Measurements from ENCODE around the gene ZNG1B.
"Not testable (repeated sequence)": the region's sequence is repeated elsewhere in the genome, so short reads cannot be mapped to it uniquely, and the experiment has no call there.

ZNG1B gene

DNA sequence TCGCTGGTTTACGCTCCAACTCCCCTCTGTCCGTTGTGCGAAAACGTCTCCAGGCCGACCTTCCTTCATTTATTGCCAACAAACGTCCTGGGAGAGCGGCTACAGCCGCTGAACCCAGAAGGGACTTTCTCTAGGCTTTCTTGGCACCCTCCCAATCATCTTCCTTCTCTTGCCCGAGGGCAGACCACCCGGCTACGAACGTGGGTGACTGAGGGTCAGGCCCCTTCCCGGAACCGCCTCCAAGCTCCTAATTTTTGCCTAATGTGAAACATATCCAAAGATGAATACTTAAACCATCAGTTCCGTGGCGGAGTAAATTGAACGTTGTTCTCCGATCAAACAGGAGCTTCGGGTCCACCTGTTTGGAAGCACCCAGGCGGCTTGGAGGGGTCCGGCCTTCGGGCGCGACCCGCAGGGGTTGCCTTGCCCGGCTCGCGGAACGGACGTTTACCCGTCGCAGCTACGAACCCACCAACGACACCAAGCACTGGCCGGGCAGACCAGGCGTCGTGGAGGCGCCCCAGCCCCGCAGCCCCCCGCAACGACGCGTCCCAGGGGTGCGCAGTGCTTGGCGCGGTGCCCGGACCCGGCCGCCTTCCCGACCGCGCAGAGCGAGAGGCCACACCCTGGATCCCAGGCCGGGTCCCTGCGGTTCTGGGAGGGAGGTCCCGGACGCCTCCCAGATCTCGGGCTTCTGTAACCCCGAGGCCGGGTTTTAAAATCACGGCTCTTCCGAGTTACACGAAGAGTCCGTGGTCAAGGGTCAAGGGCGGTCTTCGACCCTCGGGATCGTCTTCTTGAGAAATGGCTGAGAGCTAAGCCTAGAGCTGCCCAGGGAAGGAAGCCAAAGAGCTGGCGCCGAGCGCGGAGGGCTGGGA is 65.0 kb downstream of the ZNG1B start:
- not testable (repeated sequence) for H3K9me3 ChIP-seq (ENCODE audit: insufficient read depth, low read length); H3F3A ChIP-seq (ENCODE audit: insufficient read depth); H3K79me2 ChIP-seq (ENCODE audit: insufficient read depth, low read length); H3K9ac ChIP-seq (ENCODE audit: low read length); H3K27me3 ChIP-seq (ENCODE audit: low read length); H3K4me2 ChIP-seq (ENCODE audit: low read depth, low read length, poor library complexity, severe bottlenecking); H4K20me1 ChIP-seq (ENCODE audit: low read depth, low read length); H3K4me3 ChIP-seq (ENCODE audit: insufficient read depth, low read length, poor library complexity, severe bottlenecking); H3K36me3 ChIP-seq (ENCODE audit: low read length); H2AFZ ChIP-seq (ENCODE audit: low read depth, low read length, severe bottlenecking); H3K9me2 ChIP-seq (replicated peaks; ENCODE audit: insufficient read depth, low read length); H3K27ac ChIP-seq (ENCODE audit: low read depth, low read length)

DNA sequence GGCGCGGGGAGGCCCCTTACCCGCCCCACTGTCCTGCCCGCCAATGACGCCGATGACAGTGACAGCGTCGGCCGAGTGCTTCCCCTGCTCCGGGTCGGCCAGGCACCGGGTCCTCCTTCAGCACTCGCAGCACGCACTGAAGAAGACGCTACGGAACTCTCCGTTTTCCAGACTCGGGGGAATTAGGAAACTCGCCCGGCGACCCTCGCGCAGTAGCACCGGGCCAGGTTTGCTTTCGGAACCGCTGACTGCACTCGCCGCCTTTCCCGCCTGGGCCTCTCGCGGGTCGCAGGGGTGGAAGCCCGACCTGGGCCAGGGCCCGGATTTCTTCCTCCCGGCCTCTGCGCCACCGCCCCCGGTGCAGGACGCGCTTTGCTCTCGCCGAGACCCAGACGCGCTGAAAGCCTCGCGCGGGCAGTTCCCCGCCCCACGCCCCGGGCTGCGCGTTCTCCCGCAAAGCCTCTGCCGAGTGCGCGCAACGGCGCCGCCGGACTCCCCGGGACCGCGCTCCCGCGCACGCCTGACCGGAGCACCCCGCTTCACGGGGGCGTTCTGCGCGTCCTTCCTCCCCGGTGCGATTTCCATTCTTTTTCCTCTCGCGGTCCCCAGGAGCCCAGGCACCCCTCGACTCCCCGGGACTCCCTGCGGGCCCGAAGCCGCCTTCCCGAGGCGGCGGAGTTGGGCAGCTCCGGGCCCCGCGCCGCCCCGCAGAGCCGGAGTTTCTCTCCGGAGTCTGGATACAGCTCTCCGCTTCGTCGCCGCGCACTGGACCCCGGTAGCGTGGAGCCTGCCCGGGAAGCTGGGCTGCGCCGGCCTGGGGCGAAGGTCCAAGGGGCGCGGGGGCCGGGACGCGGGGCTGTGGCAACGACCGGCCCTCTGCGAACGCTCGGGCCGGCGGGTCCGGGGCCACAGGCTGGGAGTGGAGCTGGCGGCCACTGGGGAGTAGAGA is 65.9 kb downstream of the ZNG1B start:
- not testable (repeated sequence) for H3K36me3 ChIP-seq (ENCODE audit: low read length); H4K20me1 ChIP-seq (ENCODE audit: low read depth, low read length); H3K4me2 ChIP-seq (ENCODE audit: low read depth, low read length, poor library complexity, severe bottlenecking); H3K79me2 ChIP-seq (ENCODE audit: insufficient read depth, low read length); H3F3A ChIP-seq (ENCODE audit: insufficient read depth); H2AFZ ChIP-seq (ENCODE audit: low read depth, low read length, severe bottlenecking); H3K9me3 ChIP-seq (ENCODE audit: insufficient read depth, low read length); H3K27ac ChIP-seq (ENCODE audit: low read depth, low read length); H3K27me3 ChIP-seq (ENCODE audit: low read length); H3K4me3 ChIP-seq (ENCODE audit: insufficient read depth, low read length, poor library complexity, severe bottlenecking); H3K9ac ChIP-seq (ENCODE audit: low read length); H3K9me2 ChIP-seq (replicated peaks; ENCODE audit: insufficient read depth, low read length)

DNA sequence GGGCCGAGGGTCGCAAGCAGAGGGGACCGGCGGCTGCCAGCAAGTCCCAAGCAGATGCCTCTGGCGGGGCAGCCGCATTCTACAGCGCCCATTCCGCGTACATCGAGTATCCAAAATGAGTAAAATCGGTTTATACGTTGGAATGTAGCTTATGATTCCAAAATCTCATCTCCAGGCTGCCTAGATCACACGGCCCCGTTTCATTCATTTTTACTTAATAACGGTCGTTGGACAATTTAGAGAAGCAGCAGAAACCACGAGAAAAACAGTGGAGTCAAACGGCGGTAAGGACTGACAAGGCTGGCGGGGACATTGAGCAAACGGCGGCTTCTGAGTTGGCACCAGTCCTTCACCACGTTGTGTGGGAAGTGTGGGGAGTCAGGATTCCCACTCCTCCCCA is 66.6 kb downstream of the ZNG1B start:
- not testable (repeated sequence) for H3K9me2 ChIP-seq (replicated peaks; ENCODE audit: insufficient read depth, low read length); H3K4me3 ChIP-seq (ENCODE audit: insufficient read depth, low read length, poor library complexity, severe bottlenecking)

DNA sequence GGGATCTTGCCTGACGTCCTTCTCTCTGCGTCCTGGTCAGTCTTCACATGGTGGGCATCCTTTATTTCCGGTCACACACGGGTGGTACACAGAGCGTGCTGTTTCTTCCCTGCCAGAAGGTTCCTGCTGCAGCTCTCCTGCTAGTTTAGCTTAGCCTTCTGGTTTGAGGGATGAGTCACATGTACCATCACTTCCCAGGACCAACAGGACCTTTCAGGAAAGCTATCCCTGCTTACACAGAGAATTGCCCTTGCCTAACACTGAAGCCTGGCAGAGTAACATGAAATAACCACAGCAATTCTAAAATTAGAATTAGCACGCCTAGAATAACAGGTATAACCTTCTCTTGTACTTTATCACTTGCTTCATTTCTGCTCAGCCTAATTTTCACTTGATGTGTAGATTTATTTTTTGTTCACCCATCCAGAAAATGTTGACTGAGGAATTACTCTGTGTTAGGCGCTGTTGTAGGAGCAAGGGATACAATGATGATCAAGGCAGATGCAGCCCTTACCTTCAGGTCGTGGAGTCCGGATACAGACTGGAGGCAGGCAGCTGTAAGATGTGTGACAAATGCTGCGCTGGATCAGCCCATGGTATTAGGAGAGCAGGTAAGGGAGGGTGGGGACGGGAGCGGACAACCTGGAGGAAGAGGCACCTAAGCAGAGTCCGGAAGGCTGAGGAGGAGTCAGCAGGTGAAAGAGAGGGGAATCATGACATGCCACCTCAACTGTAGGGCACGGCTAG is 70.1 kb downstream of the ZNG1B start:
- not testable (repeated sequence) for H3K27ac ChIP-seq (ENCODE audit: low read depth, low read length); H4K20me1 ChIP-seq (ENCODE audit: low read depth, low read length); H3F3A ChIP-seq (ENCODE audit: insufficient read depth); H3K27me3 ChIP-seq (ENCODE audit: low read length); H3K9me3 ChIP-seq (ENCODE audit: insufficient read depth, low read length); H3K79me2 ChIP-seq (ENCODE audit: insufficient read depth, low read length); H3K4me2 ChIP-seq (ENCODE audit: low read depth, low read length, poor library complexity, severe bottlenecking); H3K36me3 ChIP-seq (ENCODE audit: low read length); H2AFZ ChIP-seq (ENCODE audit: low read depth, low read length, severe bottlenecking); H3K9me2 ChIP-seq (replicated peaks; ENCODE audit: insufficient read depth, low read length); H3K4me3 ChIP-seq (ENCODE audit: insufficient read depth, low read length, poor library complexity, severe bottlenecking); H3K9ac ChIP-seq (ENCODE audit: low read length)

More for the DNA sequence above, 66.6 kb downstream of the ZNG1B start:
- H3K36me3 ChIP-seq (ENCODE audit: low read length); H3K9ac ChIP-seq (ENCODE audit: low read length); H3K4me2 ChIP-seq (ENCODE audit: low read depth, low read length, poor library complexity, severe bottlenecking); H4K20me1 ChIP-seq (ENCODE audit: low read depth, low read length); H3F3A ChIP-seq (ENCODE audit: insufficient read depth); H3K79me2 ChIP-seq (ENCODE audit: insufficient read depth, low read length); H3K27me3 ChIP-seq (ENCODE audit: low read length); H2AFZ ChIP-seq (ENCODE audit: low read depth, low read length, severe bottlenecking); H3K9me3 ChIP-seq (ENCODE audit: insufficient read depth, low read length); H3K27ac ChIP-seq (ENCODE audit: low read depth, low read length): not testable (repeated sequence)

DNA sequence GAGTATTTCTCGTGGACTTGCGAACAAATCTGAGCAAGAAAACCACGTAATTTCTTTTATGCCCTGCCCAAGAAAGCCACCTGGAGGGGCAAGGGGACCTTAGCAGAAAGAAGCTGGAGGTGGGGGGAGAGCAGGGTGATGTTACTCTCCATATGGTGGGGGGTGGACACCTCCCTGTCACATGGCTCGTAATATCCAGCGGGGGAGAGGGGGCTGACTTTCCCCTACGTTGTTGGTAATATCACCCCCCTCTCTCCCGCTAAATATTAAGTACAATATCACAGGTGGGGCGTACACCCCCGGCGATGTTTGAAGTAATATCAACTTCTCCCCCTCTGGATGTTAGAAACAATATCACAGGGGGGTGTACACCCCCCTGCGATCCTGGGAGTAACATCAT is 70.7 kb downstream of the ZNG1B start:
- not testable (repeated sequence) for H3K36me3 ChIP-seq (ENCODE audit: low read length); H3K79me2 ChIP-seq (ENCODE audit: insufficient read depth, low read length); H3K9me3 ChIP-seq (ENCODE audit: insufficient read depth, low read length)

DNA sequence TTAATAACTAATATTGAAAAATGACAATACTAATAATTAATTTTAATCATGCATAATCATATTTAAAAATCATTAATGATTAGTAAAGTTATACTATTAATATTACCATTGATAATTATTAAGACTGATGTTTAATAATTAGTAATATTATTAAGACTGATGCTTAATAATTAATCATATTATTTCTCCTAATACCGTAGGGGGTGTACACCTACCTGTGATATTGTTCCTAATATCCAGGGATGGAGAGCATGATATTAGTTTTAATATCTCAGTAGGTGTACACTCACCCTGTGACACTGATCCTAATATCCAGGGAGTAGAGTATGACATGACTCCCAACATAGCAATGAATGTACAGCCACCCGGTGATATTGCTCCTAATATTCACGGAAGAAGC is 73.4 kb downstream of the ZNG1B start:
- not testable (repeated sequence) for H3F3A ChIP-seq (ENCODE audit: insufficient read depth); H3K4me3 ChIP-seq (ENCODE audit: insufficient read depth, low read length, poor library complexity, severe bottlenecking); H3K9me2 ChIP-seq (replicated peaks; ENCODE audit: insufficient read depth, low read length); H3K9ac ChIP-seq (ENCODE audit: low read length); H3K4me2 ChIP-seq (ENCODE audit: low read depth, low read length, poor library complexity, severe bottlenecking); H3K79me2 ChIP-seq (ENCODE audit: insufficient read depth, low read length); H3K36me3 ChIP-seq (ENCODE audit: low read length); H3K27me3 ChIP-seq (ENCODE audit: low read length); H2AFZ ChIP-seq (ENCODE audit: low read depth, low read length, severe bottlenecking); H3K9me3 ChIP-seq (ENCODE audit: insufficient read depth, low read length); H3K27ac ChIP-seq (ENCODE audit: low read depth, low read length); H4K20me1 ChIP-seq (ENCODE audit: low read depth, low read length)

More for the DNA sequence above, 70.7 kb downstream of the ZNG1B start:
- H3K27ac ChIP-seq (ENCODE audit: low read depth, low read length); H3K9ac ChIP-seq (ENCODE audit: low read length); H4K20me1 ChIP-seq (ENCODE audit: low read depth, low read length); H3K4me3 ChIP-seq (ENCODE audit: insufficient read depth, low read length, poor library complexity, severe bottlenecking); H2AFZ ChIP-seq (ENCODE audit: low read depth, low read length, severe bottlenecking); H3F3A ChIP-seq (ENCODE audit: insufficient read depth); H3K27me3 ChIP-seq (ENCODE audit: low read length); H3K9me2 ChIP-seq (replicated peaks; ENCODE audit: insufficient read depth, low read length); H3K4me2 ChIP-seq (ENCODE audit: low read depth, low read length, poor library complexity, severe bottlenecking): not testable (repeated sequence)

DNA sequence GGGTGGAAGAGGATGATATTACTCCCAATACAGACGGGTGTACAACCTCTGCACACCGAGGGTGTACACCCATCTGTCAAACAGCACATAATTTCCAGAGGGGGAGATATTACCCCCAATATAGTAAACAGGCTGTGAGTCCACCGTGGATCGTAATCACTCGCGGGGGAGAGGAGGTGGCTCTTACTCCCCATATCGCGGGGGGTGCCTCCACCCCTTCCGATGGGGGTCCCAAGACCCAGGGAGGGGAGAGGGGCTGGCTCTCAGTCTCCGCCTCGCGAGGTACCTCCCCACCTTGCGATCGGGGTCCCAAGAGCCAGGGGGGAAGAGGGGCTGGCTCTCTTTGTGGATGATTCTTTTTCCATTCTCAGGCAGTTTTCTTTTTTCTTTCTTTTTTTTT is 74.4 kb downstream of the ZNG1B start:
- not testable (repeated sequence) for H3K79me2 ChIP-seq (ENCODE audit: insufficient read depth, low read length); H3K9me2 ChIP-seq (replicated peaks; ENCODE audit: insufficient read depth, low read length); H3K9ac ChIP-seq (ENCODE audit: low read length); H2AFZ ChIP-seq (ENCODE audit: low read depth, low read length, severe bottlenecking); H3K27me3 ChIP-seq (ENCODE audit: low read length); H3K4me2 ChIP-seq (ENCODE audit: low read depth, low read length, poor library complexity, severe bottlenecking); H3K27ac ChIP-seq (ENCODE audit: low read depth, low read length); H4K20me1 ChIP-seq (ENCODE audit: low read depth, low read length); H3K9me3 ChIP-seq (ENCODE audit: insufficient read depth, low read length); H3K4me3 ChIP-seq (ENCODE audit: insufficient read depth, low read length, poor library complexity, severe bottlenecking); H3F3A ChIP-seq (ENCODE audit: insufficient read depth); H3K36me3 ChIP-seq (ENCODE audit: low read length)

Data from SU-DHL-6 (cell line).